ENCODE data around the gene SLC25A34.

SLC25A34 gene

DNA sequence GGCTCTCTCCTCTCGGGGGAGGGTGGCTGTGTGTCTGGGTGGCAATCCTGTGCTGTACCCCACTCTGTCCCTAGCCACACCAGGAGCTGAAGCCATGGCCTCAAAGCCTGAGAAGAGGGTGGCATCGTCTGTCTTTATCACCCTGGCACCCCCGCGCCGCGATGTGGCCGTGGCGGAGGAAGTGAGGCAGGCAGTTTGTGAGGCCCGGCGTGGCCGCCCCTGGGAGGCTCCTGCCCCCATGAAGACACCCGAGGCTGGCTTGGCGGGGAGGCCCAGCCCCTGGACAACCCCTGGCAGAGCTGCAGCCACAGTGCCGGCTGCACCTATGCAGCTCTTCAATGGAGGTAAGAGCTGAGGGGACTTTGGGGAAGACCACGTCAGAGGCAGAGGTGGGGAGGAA lies 28.8 kb downstream of the SLC25A34 start:
- no peak for FAIRE-seq
- DNase-seq (ENCODE audit: extremely low spot score, insufficient read length, low read depth) = no peak

- DNase-seq (ENCODE audit: extremely low spot score, insufficient read length, low read depth) (no peak), FAIRE-seq (no peak)
Measured at GRCh38 chr1:15765495-15766194, 29.6 kb downstream of the SLC25A34 start.

- FAIRE-seq = no peak
- DNase-seq (ENCODE audit: extremely low spot score, insufficient read length, low read depth) = no peak
Measured at GRCh38 chr1:15767941-15768340, 31.9 kb downstream of the SLC25A34 start.

GRCh38 chr1:15768388-15768787 lies 32.3 kb downstream of the SLC25A34 start:
- no peak for FAIRE-seq
- no peak for DNase-seq (ENCODE audit: extremely low spot score, insufficient read length, low read depth)

DNA sequence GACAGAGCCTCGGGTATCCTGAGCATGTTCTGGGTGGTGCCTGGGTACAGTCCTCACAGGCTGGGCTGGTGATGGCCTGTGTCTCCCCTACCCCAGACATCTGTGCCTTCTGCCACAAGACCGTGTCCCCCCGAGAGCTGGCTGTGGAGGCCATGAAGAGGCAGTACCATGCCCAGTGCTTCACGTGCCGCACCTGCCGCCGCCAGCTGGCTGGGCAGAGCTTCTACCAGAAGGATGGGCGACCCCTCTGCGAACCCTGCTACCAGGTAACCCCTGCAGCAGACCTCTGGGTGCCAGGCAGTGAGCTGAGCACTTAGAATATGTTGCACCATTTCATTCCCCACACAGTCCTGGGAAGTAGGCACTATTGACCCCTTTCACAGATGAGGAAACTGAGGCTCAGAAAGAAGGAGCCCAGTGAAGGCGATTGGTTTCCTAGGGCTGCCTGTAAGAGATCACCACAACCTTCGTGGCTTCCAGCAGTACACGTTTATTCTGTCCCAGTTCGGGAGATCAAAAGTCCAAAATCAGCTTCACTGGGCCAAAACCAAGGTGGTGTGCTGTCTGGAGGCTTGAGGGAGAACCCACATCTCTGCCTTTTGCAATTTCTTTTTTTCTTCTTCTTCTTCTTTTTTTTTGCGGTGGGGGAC lies 34.4 kb downstream of the SLC25A34 start:
- FAIRE-seq = no peak
- DNase-seq (ENCODE audit: extremely low spot score, insufficient read length, low read depth) = no peak

GRCh38 chr1:15771836-15772515 lies 35.9 kb downstream of the SLC25A34 start:
- FAIRE-seq (no peak), DNase-seq (ENCODE audit: extremely low spot score, insufficient read length, low read depth) (no peak)

GRCh38 chr1:15775706-15776105 lies 39.6 kb downstream of the SLC25A34 start:
- DNase-seq (ENCODE audit: extremely low spot score, insufficient read length, low read depth) (no peak), FAIRE-seq (no peak)

GRCh38 chr1:15777909-15778707 lies 42.0 kb downstream of the SLC25A34 start:
- FAIRE-seq (no peak), DNase-seq (ENCODE audit: extremely low spot score, insufficient read length, low read depth) (no peak)

- FAIRE-seq (no peak), DNase-seq (ENCODE audit: extremely low spot score, insufficient read length, low read depth) (no peak)
Measured at GRCh38 chr1:15785683-15786082, 49.6 kb downstream of the SLC25A34 start.

GRCh38 chr1:15786581-15786980 lies 50.5 kb downstream of the SLC25A34 start:
- DNase-seq (ENCODE audit: extremely low spot score, insufficient read length, low read depth) = no peak
- FAIRE-seq = no peak

- no peak for DNase-seq (ENCODE audit: extremely low spot score, insufficient read length, low read depth)
- FAIRE-seq = no peak
Measured at GRCh38 chr1:15788624-15789301, 52.7 kb downstream of the SLC25A34 start.
